ENCODE measurements around the gene ATP5F1E. TPM values are rescaled to one million over a fixed set of nuclear protein-coding genes. Genes with fewer than 3 reads are reported as not detected.

ATP5F1E gene
- total RNA-seq, 6 donors from 2014 or later, result 18.9 to 75.0 (median 32.3) TPM

DNA sequence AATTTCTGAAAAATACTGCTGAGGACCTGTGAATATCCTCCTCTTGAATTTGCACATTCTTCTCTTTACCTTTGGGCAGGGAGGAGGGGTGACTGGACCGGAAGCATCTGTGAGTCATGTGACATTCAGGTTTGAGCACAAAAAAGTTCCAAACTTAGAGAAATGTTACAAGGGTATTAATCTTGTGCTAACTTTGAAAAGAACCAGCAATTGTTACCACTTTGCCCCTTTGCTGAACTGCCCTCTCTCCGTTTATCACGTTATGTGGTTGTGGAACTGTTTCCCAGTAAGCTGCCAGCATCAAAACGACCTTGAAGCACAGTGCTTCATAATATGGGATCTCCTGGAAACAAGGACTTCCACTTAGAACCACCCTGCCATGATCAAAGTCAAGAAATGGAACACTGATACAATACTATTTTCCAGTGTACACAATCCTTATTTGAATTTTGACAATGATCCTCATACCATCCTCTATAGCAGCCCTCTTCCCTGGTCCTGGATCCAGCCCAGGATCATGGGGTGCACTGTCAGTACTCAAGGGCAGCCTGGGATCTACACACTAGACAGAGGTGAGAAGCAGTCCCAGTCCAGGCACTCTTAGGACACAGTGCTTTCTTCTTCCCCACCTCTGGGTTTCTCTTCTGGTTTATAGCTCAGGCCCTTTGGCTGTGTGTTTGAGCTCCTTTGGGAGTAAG, 15.2 kb downstream of the ATP5F1E start:
- H3K36me3 ChIP-seq, result peaks cover 0 to 4% (median 0%) of the 10 kb centered on the region in 4 donors
- no peak for TF ChIP-seq POLR2A (IDR thresholded peaks at IDR 0.05)
- no peak for TF ChIP-seq EP300 (IDR thresholded peaks at IDR 0.05)
- no peak for TF ChIP-seq POLR2AphosphoS5 (IDR thresholded peaks at IDR 0.05)
- TF ChIP-seq, protein P1, sequence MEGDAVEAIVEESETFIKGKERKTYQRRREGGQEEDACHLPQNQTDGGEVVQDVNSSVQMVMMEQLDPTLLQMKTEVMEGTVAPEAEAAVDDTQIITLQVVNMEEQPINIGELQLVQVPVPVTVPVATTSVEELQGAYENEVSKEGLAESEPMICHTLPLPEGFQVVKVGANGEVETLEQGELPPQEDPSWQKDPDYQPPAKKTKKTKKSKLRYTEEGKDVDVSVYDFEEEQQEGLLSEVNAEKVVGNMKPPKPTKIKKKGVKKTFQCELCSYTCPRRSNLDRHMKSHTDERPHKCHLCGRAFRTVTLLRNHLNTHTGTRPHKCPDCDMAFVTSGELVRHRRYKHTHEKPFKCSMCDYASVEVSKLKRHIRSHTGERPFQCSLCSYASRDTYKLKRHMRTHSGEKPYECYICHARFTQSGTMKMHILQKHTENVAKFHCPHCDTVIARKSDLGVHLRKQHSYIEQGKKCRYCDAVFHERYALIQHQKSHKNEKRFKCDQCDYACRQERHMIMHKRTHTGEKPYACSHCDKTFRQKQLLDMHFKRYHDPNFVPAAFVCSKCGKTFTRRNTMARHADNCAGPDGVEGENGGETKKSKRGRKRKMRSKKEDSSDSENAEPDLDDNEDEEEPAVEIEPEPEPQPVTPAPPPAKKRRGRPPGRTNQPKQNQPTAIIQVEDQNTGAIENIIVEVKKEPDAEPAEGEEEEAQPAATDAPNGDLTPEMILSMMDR (IDR thresholded peaks at IDR 0.05), result no peak
- H3K4me3 ChIP-seq, result no peak overlapping the region
- ATAC-seq (ENCODE audit: low FRiP score in 2 of 2) (no peak), DNase-seq (no peak)
- peaks cover 0 to 5% (median 0%) of the 10 kb centered on the region in 4 donors for H3K4me1 ChIP-seq
- WGBS, 2 donors, result 47 to 53% methylated on average over 4 of the region's 4 CpGs
- no peaks in the 10 kb centered on the region for H3K9me3 ChIP-seq
- H3K27ac ChIP-seq, result no peak overlapping the region
- no peaks in the 10 kb centered on the region for H3K27me3 ChIP-seq

DNA sequence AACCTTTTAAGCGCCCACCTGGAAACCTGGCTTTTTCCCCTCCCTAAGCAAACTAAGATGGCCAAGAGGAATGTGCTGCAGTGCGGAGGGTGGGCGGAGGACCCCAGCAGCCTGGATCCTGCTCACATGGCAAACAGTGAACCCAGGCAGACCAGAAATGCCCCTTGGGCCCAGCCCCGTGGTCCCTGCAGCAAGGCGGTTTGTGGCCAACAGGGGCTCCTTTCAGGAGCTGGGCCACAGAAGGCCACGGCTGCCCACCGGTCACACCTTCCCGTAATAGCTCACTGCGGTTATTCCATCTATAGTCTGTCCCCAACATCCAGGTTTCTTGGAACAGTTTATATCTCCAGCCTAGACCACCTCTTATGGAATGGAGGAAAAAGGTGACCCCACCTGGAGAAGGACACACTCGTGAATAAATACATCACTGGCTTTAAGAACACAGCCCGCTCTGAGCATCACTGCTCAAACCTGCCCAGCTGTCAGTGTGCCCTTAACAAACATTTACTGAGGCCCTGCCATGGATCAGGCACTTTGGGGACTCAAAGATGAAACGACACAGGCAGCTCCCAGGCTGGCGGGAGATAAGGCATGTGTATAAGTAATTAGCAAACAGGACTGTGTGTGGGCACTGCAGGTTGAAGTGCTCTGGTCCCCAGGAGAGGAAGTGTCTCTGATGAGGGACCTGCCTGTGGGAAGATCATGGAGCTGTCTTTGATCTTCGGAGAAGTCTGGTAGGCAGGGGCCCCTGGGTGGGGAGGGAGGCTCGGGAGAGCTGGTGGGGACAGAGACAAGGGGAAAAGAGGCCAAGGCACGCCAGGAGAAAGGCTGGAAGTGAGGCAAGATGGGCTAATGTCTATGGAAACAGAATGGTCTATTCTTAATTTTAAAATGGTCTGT, 16.1 kb downstream of the ATP5F1E start:
- TF ChIP-seq POLR2AphosphoS5 (IDR thresholded peaks at IDR 0.05) (no peak), EP300 (IDR thresholded peaks at IDR 0.05) (no peak)
- TF ChIP-seq, protein P1 (IDR thresholded peaks at IDR 0.05), result no peak
- H3K4me3 ChIP-seq, result no peak overlapping the region
- H3K36me3 ChIP-seq, result no peaks in the 10 kb centered on the region
- H3K27ac ChIP-seq, result no peak overlapping the region
- peaks cover 5 to 10% (median 6%) of the 10 kb centered on the region in 4 donors for H3K4me1 ChIP-seq
- no peaks in the 10 kb centered on the region for H3K27me3 ChIP-seq
- ATAC-seq (ENCODE audit: low FRiP score in 2 of 2), result no peak
- DNase-seq, result peak in 1 of 2 donors; percentile 45
- 75 to 79% methylated on average over 13 to 16 of the region's 16 CpGs for WGBS, 2 donors
- no peaks in the 10 kb centered on the region for H3K9me3 ChIP-seq

DNA sequence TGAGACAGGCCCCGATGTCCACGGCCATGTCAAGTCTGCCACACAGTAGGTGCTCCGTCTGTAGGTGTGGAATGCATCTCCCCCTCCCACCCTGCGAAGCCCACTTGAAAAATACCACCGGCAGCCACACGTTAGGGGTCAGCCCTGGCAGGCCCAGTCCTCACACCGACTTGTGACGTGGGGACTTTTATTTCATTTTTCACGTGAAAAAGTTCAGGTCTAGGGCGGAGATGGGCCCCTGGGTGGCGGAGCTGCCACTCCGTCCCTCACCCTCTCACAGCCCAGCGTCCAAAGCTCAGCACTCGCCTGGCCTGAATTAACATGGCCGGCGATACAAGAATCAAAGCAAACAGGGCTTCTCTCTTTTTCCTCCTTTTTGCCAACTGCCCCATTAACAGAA, 16.7 kb downstream of the ATP5F1E start:
- Histone ChIP-seq H3K27me3 (no peaks in the 10 kb centered on the region), H3K4me3 (no peak overlapping the region), H3K4me1 (peaks cover 12 to 17% (median 13%) of the 10 kb centered on the region in 4 donors), H3K27ac (no peak overlapping the region), H3K9me3 (no peaks in the 10 kb centered on the region), H3K36me3 (no peaks in the 10 kb centered on the region)
- DNase-seq, result peak in 1 of 2 donors; percentile 14
- TF ChIP-seq EP300 (IDR thresholded peaks at IDR 0.05), result no peak
- no peak for TF ChIP-seq POLR2A (IDR thresholded peaks at IDR 0.05)
- TF ChIP-seq, protein P1 (IDR thresholded peaks at IDR 0.05), result no peak
- no peak for TF ChIP-seq POLR2AphosphoS5 (IDR thresholded peaks at IDR 0.05)
- WGBS, 2 donors, result 87 to 92% methylated on average over 16 of the region's 16 CpGs
- ATAC-seq (ENCODE audit: low FRiP score in 2 of 2), result no peak

DNA sequence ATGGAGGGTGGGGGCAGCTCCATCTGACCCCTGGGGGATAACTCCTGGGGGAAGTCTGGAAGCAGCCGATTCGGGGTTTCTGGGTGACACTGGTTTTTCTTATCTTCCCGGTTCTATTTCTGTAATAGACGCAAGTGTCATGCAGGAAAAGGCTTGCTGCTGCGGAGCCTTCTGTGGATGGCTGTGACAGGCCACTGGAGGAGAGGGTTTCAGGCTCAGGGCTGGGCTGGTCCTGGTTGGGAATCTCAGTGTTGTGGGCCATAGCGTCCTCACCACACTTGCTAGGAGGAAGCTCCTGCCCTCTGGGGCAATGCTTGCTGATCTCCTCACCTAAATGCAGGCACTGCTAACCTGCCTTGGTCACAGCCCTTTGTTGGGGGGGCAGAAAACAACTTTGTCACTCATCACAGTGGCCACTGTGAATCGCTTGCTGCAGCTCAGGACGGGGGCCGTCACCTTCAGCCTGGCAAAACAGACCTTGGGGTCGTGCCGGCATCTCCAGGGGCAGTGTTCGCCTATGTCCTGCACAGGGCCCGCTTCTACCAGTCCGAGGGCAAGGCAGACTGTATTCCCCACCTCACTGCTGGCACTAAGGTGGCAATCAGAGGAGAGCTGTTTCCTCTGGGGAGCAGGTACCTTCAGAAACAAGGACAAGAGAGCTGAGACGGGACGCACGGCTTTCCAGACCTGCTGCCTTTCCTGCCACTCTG, 17.3 kb downstream of the ATP5F1E start:
- TF ChIP-seq, protein P1 (IDR thresholded peaks at IDR 0.05), result no peak
- Histone ChIP-seq H3K36me3 (no peaks in the 10 kb centered on the region), H3K4me1 (peaks cover 16 to 22% (median 18%) of the 10 kb centered on the region in 4 donors), H3K27ac (no peak overlapping the region), H3K9me3 (no peaks in the 10 kb centered on the region), H3K4me3 (no peak overlapping the region), H3K27me3 (no peaks in the 10 kb centered on the region)
- DNase-seq (peak in 1 of 2 donors; percentile 19), ATAC-seq (ENCODE audit: low FRiP score in 2 of 2) (no peak)
- 70 to 86% methylated on average over 7 to 17 of the region's 17 CpGs for WGBS, 2 donors

Measured in upper lobe of left lung (tissue), 6 donors.